Osteoblast (primary cell): ENCODE data around the gene BCAT1. TPM values are rescaled to one million over a fixed set of nuclear protein-coding genes. Genes with fewer than 3 reads are reported as not detected.
"Not testable (repeated sequence)": the region's sequence is repeated elsewhere in the genome, so short reads cannot be mapped to it uniquely, and the experiment has no call there.

Source experiments
- DNase-seq: peaks from one replicate; pipeline ENCODE4 v3.0.0; 2011; ENCODE audit warnings: low spot score, mixed read lengths; ENCODE audit not compliant: insufficient read length; ENCODE audit errors: missing footprints
- H2AFZ ChIP-seq: 2 replicates; pipeline ENCODE4 v1.6.0; 2011; ENCODE audit warnings: mild to moderate bottlenecking, low read length
- H3K27ac ChIP-seq: 2 replicates; pipeline ENCODE4 v1.5.1; 2011; ENCODE audit warnings: mild to moderate bottlenecking, low read depth, low read length, moderate library complexity
- H3K27me3 ChIP-seq: 2 replicates; pipeline ENCODE4 v1.6.0; 2012; ENCODE audit warnings: mild to moderate bottlenecking, control low read depth, inconsistent platforms, low read length, moderate library complexity; ENCODE audit not compliant: insufficient read depth
- H3K36me3 ChIP-seq: 2 replicates; pipeline ENCODE4 v1.5.1; 2011; ENCODE audit warnings: mild to moderate bottlenecking, low read length, control low read depth, moderate library complexity; ENCODE audit not compliant: insufficient read depth
- H3K4me1 ChIP-seq: 2 replicates; pipeline ENCODE4 v1.5.1; 2011; ENCODE audit warnings: mild to moderate bottlenecking, low read length, control low read depth, moderate library complexity; ENCODE audit not compliant: insufficient read depth
- H3K4me2 ChIP-seq: 2 replicates; pipeline ENCODE4 v1.6.0; 2011; ENCODE audit warnings: mild to moderate bottlenecking, low read length; ENCODE audit not compliant: insufficient read depth
- H3K4me3 ChIP-seq: fragments of 200-600 bp; sonication (generic); 3 replicates; pipeline ENCODE4 v1.5.1; 2012; ENCODE audit warnings: mild to moderate bottlenecking, low read length, inconsistent platforms; ENCODE audit not compliant: insufficient read depth
- H3K79me2 ChIP-seq: 2 replicates; pipeline ENCODE4 v1.6.0; 2012; ENCODE audit warnings: mild to moderate bottlenecking, low read length, control low read depth, inconsistent platforms; ENCODE audit not compliant: insufficient read depth
- H3K9me3 ChIP-seq: 2 replicates; pipeline ENCODE4 v1.5.1; 2011; ENCODE audit warnings: low read depth, low read length, control low read depth
- H4K20me1 ChIP-seq: 2 replicates; pipeline ENCODE4 v1.6.0; 2012; ENCODE audit warnings: mild to moderate bottlenecking, low read length, control low read depth; ENCODE audit not compliant: insufficient read depth
- total RNA-seq: library from RNA; depleted of rRNA; stranded (reverse); fragments of >200 nt; gene quantifications from 2 replicates; pipeline ENCODE4 v1.2.3, GENCODE V29; 2012
- TF ChIP-seq, protein P1 (sequence below): IDR thresholded peaks from 2 replicates; pipeline ENCODE4 v1.5.1; 2011; ENCODE audit warnings: mild to moderate bottlenecking, low read depth, low read length, moderate library complexity; ENCODE audit errors: extremely low read depth

Gene BCAT1
- total RNA-seq, 1 donor = 273 TPM

DNA sequence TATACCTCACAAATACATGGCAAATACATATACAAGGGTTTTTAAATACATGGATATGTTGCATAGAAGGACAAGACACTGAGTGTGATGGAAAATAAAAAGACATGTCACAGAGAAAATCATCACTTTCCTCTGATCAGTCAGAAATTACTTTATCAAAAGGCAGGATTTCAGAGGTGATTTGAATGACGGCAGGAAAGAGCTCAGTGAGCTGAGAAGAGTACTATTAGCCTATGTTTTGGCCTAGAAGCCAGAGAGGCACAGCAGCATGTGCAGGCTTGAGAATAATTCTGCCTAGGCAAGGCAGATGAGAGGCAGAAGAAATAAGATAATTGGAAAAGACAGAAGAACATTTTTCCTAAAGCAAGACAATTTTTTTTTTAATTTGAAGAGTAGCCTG, 94.9 kb downstream of the BCAT1 start:
- no peaks in the 10 kb centered on the region for H4K20me1 ChIP-seq
- no peak overlapping the region for H2AFZ ChIP-seq
- H3K4me1 ChIP-seq = peaks cover 16% of the 10 kb centered on the region
- TF ChIP-seq, protein P1, sequence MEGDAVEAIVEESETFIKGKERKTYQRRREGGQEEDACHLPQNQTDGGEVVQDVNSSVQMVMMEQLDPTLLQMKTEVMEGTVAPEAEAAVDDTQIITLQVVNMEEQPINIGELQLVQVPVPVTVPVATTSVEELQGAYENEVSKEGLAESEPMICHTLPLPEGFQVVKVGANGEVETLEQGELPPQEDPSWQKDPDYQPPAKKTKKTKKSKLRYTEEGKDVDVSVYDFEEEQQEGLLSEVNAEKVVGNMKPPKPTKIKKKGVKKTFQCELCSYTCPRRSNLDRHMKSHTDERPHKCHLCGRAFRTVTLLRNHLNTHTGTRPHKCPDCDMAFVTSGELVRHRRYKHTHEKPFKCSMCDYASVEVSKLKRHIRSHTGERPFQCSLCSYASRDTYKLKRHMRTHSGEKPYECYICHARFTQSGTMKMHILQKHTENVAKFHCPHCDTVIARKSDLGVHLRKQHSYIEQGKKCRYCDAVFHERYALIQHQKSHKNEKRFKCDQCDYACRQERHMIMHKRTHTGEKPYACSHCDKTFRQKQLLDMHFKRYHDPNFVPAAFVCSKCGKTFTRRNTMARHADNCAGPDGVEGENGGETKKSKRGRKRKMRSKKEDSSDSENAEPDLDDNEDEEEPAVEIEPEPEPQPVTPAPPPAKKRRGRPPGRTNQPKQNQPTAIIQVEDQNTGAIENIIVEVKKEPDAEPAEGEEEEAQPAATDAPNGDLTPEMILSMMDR = no peak
- no peak for DNase-seq
- no peaks in the 10 kb centered on the region for H3K27me3 ChIP-seq
- H3K79me2 ChIP-seq = peaks cover 3% of the 10 kb centered on the region
- H3K27ac ChIP-seq = peak overlapping the region; percentile 34
- no peaks in the 10 kb centered on the region for H3K9me3 ChIP-seq
- H3K4me2 ChIP-seq = no peak overlapping the region
- peaks cover 5% of the 10 kb centered on the region for H3K36me3 ChIP-seq
- no peak overlapping the region for H3K4me3 ChIP-seq

DNA sequence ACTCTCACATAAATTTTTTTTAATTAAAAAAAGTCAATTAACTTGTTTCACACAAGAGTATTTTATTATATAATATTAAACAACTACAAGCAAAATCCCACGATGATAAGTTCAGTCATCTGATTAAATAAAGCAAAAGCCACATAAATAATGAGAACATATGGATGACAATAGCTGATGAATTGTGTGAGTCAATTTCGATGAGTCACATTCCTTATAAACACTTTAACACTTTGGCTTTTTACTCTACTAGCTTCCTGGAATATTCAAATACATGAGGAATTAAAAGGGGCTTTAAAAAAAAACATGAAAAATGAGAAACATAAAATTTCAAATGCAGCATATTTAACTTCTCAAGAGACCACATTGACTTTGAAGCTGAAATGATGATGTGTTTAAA, 95.3 kb downstream of the BCAT1 start:
- TF ChIP-seq, protein P1 = no peak
- Histone ChIP-seq H3K27me3 (no peaks in the 10 kb centered on the region), H3K27ac (peak overlapping the region; percentile 34), H3K36me3 (peaks cover 9% of the 10 kb centered on the region), H3K4me1 (peaks cover 16% of the 10 kb centered on the region), H3K9me3 (no peaks in the 10 kb centered on the region), H3K4me2 (no peak overlapping the region), H3K4me3 (no peak overlapping the region), H3K79me2 (peaks cover 3% of the 10 kb centered on the region), H2AFZ (no peak overlapping the region), H4K20me1 (no peaks in the 10 kb centered on the region)
- no peak for DNase-seq

DNA sequence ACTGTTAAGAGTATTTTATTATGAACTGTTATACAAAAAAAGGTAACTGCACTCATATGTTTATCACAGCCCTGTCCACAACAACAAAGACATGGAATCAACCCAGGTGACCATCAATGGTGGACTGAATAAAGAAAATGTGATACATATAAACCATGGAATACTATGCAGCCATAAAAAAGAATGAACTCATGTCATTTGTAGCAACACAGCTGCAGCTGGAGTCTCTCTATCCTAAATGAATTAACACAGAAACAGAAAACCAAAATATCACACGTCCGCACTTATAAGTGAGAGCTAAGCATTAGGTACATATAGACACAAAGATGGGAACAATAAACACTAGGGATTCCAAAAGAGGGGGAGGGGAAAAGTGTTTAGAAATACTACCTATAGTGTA, 95.8 kb downstream of the BCAT1 start:
- Histone ChIP-seq H3K4me3 (no peak overlapping the region), H3K27ac (peak overlapping the region; percentile 34), H3K9me3 (no peaks in the 10 kb centered on the region), H3K4me1 (peaks cover 16% of the 10 kb centered on the region), H2AFZ (no peak overlapping the region), H3K4me2 (no peak overlapping the region), H4K20me1 (no peaks in the 10 kb centered on the region), H3K36me3 (peaks cover 6% of the 10 kb centered on the region), H3K27me3 (no peaks in the 10 kb centered on the region), H3K79me2 (peaks cover 3% of the 10 kb centered on the region)
- TF ChIP-seq, protein P1 = no peak
- no peak for DNase-seq

DNA sequence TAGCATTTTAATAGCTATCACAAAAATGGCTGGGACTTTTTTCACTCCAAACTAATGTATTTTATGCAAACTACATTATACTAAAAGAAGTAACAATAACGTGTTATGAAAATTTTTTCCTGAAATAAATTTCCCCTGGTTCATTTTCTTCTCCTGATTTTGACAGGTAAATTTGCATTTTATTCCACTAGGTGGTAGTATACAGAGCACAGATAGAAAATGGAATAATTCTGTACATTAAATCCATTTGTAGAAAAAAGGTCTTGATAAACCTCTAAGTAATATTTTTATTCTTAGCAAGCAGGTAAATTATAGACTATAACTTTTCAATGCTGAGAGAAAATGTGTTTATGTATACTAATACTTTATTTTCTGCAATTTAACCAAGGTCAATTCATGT, 96.5 kb downstream of the BCAT1 start:
- no peaks in the 10 kb centered on the region for H4K20me1 ChIP-seq
- H3K4me1 ChIP-seq = peaks cover 16% of the 10 kb centered on the region
- H3K27me3 ChIP-seq = no peaks in the 10 kb centered on the region
- H3K79me2 ChIP-seq = peaks cover 3% of the 10 kb centered on the region
- no peak for DNase-seq
- H3K27ac ChIP-seq = no peak overlapping the region
- TF ChIP-seq, protein P1 = peak; percentile 49
- no peak overlapping the region for H3K4me2 ChIP-seq
- no peak overlapping the region for H2AFZ ChIP-seq
- no peak overlapping the region for H3K4me3 ChIP-seq
- no peaks in the 10 kb centered on the region for H3K9me3 ChIP-seq
- peaks cover 6% of the 10 kb centered on the region for H3K36me3 ChIP-seq

DNA sequence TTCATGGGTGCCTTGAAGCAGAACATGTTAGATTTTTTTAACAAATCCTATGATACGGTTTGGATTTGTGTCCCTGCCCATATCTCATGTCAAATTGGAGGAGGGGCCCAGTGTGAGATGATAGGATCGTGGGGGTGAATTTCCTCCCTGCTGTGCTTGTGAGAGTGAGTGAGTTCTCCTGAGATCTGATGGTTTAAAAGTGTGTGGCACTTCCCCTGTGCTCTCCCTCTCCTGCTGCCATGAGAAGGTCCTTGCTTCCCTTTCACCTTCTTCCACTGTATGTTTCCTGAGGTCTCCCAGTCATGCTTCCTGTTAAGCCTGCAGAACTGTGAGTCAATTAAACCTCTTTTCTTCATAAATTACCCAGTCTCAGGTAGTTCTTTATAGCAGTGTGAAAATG, 97.0 kb downstream of the BCAT1 start:
- not testable (repeated sequence) for H3K27ac ChIP-seq, H4K20me1 ChIP-seq, H3K79me2 ChIP-seq, H2AFZ ChIP-seq, H3K4me3 ChIP-seq, DNase-seq, H3K4me2 ChIP-seq, H3K27me3 ChIP-seq, H3K36me3 ChIP-seq, H3K9me3 ChIP-seq
- H3K4me1 ChIP-seq = peaks cover 16% of the 10 kb centered on the region
